HUES48 (cell line): ENCODE measurements around the gene STX2.
"Not testable (repeated sequence)": the region's sequence is repeated elsewhere in the genome, so short reads cannot be mapped to it uniquely, and the experiment has no call there.

Experiments used
- H3K27ac ChIP-seq: one replicate; pipeline ENCODE4 v1.7.0; 2013; ENCODE audit warnings: low read depth, low read length, inconsistent platforms
- H3K27me3 ChIP-seq: 2 replicates; pipeline ENCODE4 v1.6.1; 2013; ENCODE audit warnings: mild to moderate bottlenecking, low read length; ENCODE audit not compliant: control insufficient read depth, insufficient read depth
- H3K36me3 ChIP-seq: 2 replicates; pipeline ENCODE4 v1.6.1; 2013; ENCODE audit warnings: low read length; ENCODE audit not compliant: control insufficient read depth, insufficient read depth
- H3K4me1 ChIP-seq: 2 replicates; pipeline ENCODE4 v1.6.1; 2013; ENCODE audit warnings: mild to moderate bottlenecking, low read length; ENCODE audit not compliant: control insufficient read depth, insufficient read depth
- H3K4me3 ChIP-seq: 2 replicates; pipeline ENCODE4 v1.5.1; 2013; ENCODE audit warnings: mild to moderate bottlenecking, low read depth, low read length
- H3K9ac ChIP-seq: 2 replicates; pipeline ENCODE4 v1.6.1; 2013; ENCODE audit warnings: mild to moderate bottlenecking, low read depth, low read length, moderate library complexity
- H3K9me3 ChIP-seq: 2 replicates; pipeline ENCODE4 v1.6.1; 2013; ENCODE audit warnings: low read length; ENCODE audit not compliant: control insufficient read depth, insufficient read depth

STX2 gene

DNA sequence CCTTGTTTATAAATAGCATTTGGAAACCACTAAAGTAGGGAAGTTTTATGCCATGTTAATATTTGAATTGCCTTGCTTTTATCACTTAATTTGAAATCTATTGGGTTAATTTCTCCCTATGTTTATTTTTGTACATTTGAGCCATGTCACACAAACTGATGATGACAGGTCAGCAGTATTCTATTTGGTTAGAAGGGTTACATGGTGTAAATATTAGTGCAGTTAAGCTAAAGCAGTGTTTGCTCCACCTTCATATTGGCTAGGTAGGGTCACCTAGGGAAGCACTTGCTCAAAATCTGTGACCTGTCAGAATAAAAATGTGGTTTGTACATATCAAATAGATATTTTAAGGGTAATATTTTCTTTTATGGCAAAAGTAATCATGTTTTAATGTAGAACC is 37.2 kb upstream of the STX2 start:
- no peaks in the 10 kb centered on the region for H3K27me3 ChIP-seq
- H3K9me3 ChIP-seq, result no peaks in the 10 kb centered on the region
- no peak overlapping the region for H3K4me3 ChIP-seq
- no peak overlapping the region for H3K27ac ChIP-seq
- H3K36me3 ChIP-seq, result peaks cover 54% of the 10 kb centered on the region
- no peak overlapping the region for H3K9ac ChIP-seq
- H3K4me1 ChIP-seq, result peaks cover 14% of the 10 kb centered on the region

DNA sequence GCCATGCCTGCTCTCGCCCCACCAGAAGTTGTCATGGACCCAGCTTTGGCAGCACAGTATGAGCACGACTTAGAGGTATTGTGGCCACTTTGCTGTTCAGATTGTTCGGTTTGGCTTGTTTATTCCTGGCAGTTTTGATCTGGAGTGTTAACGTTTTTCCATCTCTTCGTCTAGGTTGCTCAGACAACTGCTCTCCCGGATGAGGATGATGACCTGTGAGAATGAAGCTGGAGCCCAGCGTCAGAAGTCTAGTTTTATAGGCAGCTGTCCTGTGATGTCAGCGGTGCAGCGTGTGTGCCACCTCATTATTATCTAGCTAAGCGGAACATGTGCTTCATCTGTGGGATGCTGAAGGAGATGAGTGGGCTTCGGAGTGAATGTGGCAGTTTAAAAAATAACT is 36.7 kb upstream of the STX2 start:
- Histone ChIP-seq H3K4me1 (peaks cover 20% of the 10 kb centered on the region), H3K36me3 (peaks cover 54% of the 10 kb centered on the region)
- not testable (repeated sequence) for H3K9ac ChIP-seq, H3K9me3 ChIP-seq, H3K27me3 ChIP-seq, H3K4me3 ChIP-seq, H3K27ac ChIP-seq

DNA sequence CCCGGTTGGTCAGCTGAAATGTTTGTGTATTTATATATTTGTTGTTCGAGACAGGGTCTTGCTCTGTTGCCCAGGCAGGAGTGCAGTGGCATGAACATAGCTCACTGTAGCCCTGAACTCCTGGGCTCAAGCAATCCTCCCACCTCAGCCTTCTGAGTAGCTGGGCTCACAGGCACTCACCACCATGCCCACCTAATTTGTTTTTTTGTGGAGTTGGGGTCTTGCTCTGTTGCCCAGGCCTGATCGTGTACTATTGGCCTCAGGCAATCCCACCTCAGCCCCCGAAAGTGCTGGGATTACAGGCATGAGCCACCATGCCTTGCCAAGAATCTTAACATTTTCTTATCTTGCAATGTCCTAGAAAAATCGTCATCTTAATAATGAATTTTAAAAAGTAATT is 36.1 kb upstream of the STX2 start:
- H3K9me3 ChIP-seq, result no peaks in the 10 kb centered on the region
- no peak overlapping the region for H3K27ac ChIP-seq
- peaks cover 25% of the 10 kb centered on the region for H3K4me1 ChIP-seq
- no peak overlapping the region for H3K9ac ChIP-seq
- no peaks in the 10 kb centered on the region for H3K27me3 ChIP-seq
- peaks cover 54% of the 10 kb centered on the region for H3K36me3 ChIP-seq
- H3K4me3 ChIP-seq, result no peak overlapping the region

DNA sequence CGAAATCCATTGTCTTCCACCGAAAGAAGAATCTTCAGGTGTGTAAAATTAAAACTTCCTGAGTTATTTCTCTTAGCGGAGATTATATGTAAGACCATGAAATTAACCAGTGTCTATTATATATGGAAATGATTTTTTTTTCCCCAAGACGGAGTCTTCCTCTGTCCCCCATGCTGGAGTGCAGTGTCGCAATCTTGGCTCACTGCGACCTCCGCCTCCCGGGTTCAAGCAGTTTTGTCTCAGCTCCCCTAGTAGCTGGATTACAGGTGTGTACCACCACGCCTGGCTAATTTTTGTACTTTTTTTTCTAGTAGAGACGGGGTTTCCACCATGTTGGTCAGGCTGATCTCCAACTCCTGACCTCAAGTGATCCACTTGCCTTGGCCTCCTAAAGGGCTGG is 35.6 kb upstream of the STX2 start:
- no peak overlapping the region for H3K9ac ChIP-seq
- no peak overlapping the region for H3K4me3 ChIP-seq
- H3K27me3 ChIP-seq, result no peaks in the 10 kb centered on the region
- no peak overlapping the region for H3K27ac ChIP-seq
- peaks cover 26% of the 10 kb centered on the region for H3K4me1 ChIP-seq
- H3K36me3 ChIP-seq, result peaks cover 54% of the 10 kb centered on the region
- no peaks in the 10 kb centered on the region for H3K9me3 ChIP-seq

DNA sequence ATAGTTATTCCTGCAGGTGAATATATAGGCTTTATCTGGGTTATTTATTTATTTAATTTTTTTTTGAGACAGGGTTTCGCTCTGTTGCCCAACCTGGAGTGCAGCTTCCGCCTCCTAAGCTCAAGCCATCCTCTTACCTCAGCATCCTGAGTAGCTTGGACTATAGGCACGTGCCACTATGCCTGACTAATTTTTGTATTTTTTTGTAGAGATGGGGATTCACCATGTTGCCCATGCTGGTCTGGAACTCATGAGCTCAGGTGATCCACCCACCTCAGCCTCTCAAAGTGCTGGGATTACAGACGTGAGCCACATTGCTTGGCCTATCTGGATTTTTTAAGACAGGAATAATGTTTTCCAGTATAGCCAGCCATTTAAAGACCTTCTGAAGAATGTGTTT is 34.8 kb upstream of the STX2 start:
- H3K27me3 ChIP-seq, result no peaks in the 10 kb centered on the region
- peaks cover 26% of the 10 kb centered on the region for H3K4me1 ChIP-seq
- H3K27ac ChIP-seq, result peak overlapping the region; percentile 81
- peaks cover 54% of the 10 kb centered on the region for H3K36me3 ChIP-seq
- no peak overlapping the region for H3K9ac ChIP-seq
- H3K9me3 ChIP-seq, result no peaks in the 10 kb centered on the region
- H3K4me3 ChIP-seq, result peak overlapping the region; percentile 75

DNA sequence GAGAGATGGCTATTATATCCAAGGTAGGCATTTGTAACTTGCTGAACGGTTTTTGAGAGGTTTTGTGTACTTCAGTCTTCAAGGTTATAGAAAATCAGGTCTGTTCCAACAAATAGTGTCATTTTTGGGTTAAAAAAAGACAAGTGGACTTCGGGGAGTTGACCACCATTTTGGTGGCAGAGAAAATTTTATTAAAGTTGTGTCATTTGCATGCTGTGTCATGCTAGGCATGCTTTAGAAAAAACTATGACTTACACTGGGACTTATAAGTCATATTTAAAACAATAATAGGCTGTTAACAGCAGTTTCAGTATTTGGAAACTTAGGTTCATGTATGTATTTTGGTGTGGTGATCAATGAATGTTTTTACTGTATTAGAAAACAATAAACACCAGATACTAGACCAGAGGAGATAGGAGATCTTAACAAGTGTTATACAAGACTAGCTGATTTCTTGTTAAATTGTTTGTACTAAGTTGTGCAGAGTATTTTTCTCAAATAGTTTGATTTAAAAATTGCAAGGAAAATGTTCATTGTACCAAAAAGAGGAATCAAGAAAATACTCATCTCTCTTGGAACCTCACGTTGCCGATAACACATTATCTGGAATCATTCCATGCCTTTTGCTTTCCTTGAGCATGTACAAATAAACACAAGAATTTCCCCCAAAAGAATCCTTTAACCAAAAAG is 34.2 kb upstream of the STX2 start:
- H3K36me3 ChIP-seq, result peaks cover 54% of the 10 kb centered on the region
- H3K27ac ChIP-seq, result peak overlapping the region; percentile 81
- H3K4me1 ChIP-seq, result peaks cover 26% of the 10 kb centered on the region
- H3K9ac ChIP-seq, result peak overlapping the region; percentile 96
- no peaks in the 10 kb centered on the region for H3K27me3 ChIP-seq
- H3K9me3 ChIP-seq, result no peaks in the 10 kb centered on the region
- H3K4me3 ChIP-seq, result peak overlapping the region; percentile 75

DNA sequence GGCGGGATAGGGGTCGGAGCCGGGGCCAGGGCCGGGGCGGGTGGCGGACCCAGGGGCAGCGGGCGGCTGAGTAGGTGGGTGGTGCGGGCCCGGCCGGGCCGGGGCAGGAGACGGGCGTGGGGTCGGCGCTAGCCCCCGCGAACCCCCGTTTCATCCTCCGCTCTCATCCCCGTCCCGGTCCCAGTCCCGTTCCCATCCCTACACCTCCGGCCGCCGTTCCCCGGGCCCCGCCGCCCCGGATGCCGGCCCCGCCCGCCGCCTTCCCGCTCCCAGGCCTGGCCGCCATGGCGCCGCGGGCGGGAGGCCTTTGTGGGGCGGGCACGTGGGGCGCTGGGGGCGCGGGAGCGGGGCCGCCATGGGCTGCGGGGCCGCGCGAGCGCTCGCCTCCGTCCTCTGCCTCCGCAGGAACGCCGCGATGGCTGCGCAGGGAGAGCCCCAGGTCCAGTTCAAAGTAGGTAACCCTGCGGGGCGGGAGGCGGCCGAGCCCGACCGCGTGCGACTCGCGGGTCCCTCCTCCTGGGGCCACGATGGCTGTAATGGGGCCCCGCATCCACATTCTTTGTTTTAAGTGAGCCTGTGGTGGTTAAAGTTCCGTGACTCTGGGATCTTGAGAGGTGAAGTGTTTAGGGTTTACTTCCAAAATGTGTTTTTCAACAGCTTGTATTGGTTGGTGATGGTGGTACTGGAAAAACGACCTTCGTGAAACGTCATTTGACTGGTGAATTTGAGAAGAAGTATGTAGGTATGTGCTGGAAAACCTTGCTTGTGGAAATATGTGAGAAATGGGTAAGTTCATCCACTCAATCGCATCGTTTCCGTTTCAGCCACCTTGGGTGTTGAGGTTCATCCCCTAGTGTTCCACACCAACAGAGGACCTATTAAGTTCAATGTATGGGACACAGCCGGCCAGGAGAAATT is 33.4 kb upstream of the STX2 start:
- H3K9ac ChIP-seq, result peak overlapping the region; percentile 96
- H3K4me3 ChIP-seq, result peak overlapping the region; percentile 75
- peaks cover 50% of the 10 kb centered on the region for H3K36me3 ChIP-seq
- no peaks in the 10 kb centered on the region for H3K9me3 ChIP-seq
- H3K27ac ChIP-seq, result peak overlapping the region; percentile 81
- H3K4me1 ChIP-seq, result peaks cover 26% of the 10 kb centered on the region
- no peaks in the 10 kb centered on the region for H3K27me3 ChIP-seq

DNA sequence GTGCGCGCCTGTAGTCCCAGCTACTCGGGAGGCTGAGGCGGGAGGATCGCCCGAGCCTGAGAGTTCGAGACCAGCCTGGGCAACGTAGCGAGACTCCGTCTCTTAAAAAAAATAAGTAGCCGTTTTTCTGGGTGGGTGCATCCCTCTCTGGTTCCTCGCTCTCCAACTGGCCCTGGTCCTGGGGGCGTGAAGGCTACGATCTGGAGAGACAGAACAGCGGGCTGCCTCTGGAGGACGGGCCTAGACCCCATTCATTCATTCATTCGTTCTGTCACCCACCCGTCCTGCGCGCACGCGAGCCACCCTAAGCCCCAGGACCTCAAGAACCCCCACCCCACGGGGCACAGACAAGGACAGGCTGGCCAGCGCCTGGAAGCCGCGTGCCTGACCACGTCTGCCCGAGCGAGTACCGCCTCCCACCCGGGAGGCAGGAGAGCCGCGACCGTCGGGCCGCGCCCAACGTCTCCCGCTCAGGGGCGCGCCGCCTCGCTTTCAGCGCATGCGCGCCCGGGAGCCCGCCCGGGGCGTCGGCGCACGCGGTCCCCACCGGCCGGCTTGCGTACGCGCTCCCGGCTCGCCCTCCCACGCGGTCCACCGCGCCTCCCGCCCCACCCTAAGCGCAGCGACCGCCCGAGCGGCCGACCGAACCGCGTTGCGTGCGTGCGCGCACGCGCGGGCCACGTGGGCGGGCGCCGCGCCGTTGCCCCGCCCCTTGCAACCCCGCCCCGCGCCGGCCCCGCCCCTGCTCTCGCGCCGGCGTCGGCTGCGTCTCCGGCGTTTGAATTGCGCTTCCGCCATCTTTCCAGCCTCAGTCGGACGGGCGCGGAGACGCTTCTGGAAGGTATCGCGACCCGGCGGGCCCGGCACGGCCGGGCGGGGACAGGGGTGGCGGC is 32.5 kb upstream of the STX2 start, which contains the start of gene RAN:
Gene RAN, plus strand, starts transcription at position 781 of the 893 bp plus-strand sequence. CDS start 528 bp downstream, outside the sequence.
- Histone ChIP-seq H3K27ac (peak within 1 kb of the TSS; percentile 88), H3K4me3 (peak within 1 kb of the TSS; percentile 75), H3K27me3 (no peaks in the 10 kb centered on the region), H3K36me3 (peaks cover 41% of the 10 kb centered on the region), H3K9ac (peak within 1 kb of the TSS; percentile 96), H3K9me3 (no peaks in the 10 kb centered on the region), H3K4me1 (peaks cover 26% of the 10 kb centered on the region)

DNA sequence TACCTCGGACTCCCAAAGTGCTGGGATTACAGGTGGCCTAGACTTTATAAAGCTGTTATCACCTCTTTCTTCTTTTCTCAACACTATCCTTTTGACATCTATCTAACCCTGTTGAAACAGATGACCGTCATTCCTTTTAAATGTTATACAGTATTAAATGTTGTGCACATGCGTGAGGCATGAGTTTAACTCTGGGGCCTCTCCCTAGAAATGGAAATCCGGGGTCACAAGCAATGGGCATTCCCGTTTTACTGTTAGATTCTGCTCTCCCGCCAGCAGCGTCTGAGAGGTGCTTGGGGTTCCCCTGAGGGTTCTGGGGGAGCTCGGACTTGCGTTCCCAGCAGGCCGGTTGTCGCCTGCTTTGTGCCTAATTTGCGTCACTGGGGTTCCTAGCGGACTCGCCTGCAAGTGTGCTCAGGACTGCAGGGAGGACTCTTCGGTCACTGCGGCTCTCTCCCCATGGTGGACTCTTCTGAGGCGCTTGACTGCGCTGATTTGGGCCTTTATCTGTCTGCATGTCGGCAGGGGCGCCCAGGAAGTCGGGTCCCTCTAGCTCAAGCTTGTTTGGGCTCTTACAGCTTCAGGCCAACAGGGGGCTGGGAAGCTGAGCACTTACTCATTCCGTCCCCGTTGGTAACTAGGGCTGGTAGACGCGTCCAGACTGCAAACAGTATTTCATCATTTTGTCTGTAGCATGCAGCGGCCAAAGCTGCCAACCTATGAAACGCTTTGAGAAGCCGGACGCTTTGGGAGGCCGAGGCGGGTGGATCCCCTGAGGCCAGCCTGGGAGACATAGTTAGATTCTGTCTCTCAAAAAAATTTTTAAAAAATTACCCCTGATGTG is 31.6 kb upstream of the STX2 start:
- H3K27me3 ChIP-seq, result no peaks in the 10 kb centered on the region
- peak overlapping the region; percentile 88 for H3K27ac ChIP-seq
- H3K36me3 ChIP-seq, result peaks cover 32% of the 10 kb centered on the region
- peak overlapping the region; percentile 72 for H3K4me3 ChIP-seq
- peak overlapping the region; percentile 82 for H3K9ac ChIP-seq
- H3K4me1 ChIP-seq, result peaks cover 26% of the 10 kb centered on the region
- no peaks in the 10 kb centered on the region for H3K9me3 ChIP-seq

DNA sequence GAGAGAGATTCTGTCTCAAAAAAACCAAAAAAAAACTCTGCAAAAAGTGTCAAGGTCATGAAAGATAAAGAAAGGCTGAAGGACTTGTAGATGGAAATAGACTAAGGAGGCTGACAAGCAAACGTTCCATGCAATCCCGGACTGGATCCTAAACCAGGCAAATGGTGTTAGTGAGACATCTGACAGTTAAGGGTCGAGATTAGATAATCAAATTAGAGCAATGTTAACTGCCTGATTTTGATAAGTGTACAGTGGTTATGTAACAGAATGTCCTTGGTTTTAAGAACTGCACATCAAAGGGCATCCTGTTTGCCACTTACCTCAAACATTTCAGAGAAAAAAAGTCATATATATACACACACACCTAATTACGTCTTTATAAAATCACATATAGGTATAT is 29.4 kb upstream of the STX2 start:
- H3K9me3 ChIP-seq, result no peaks in the 10 kb centered on the region
- H3K27me3 ChIP-seq, result no peaks in the 10 kb centered on the region
- H3K4me1 ChIP-seq, result peaks cover 17% of the 10 kb centered on the region

More for the DNA sequence above, 29.4 kb upstream of the STX2 start:
- no peak overlapping the region for H3K27ac ChIP-seq
- no peak overlapping the region for H3K4me3 ChIP-seq
- peaks cover 10% of the 10 kb centered on the region for H3K36me3 ChIP-seq
- no peak overlapping the region for H3K9ac ChIP-seq
